SJSA1 (cell line): Measurements from ENCODE around the gene SLCO2B1. TPM values are rescaled to one million over a fixed set of nuclear protein-coding genes. Genes with fewer than 3 reads are reported as not detected.

Experiments used
- DNase-seq, 2 experiments: peaks; one replicate each; pipeline ENCODE4 v3.0.0-alpha.2; 2015 to 2020; ENCODE audit warnings: low spot score in 2 of 2, low read depth in 1 of 2
- H3K27ac ChIP-seq: fragments of 250-450 bp; sonication (Bioruptor Pico); 2 replicates; pipeline ENCODE4 v1.5.1; 2020; ENCODE audit warnings: mild to moderate bottlenecking, moderate library complexity
- H3K27me3 ChIP-seq: fragments of 250-450 bp; sonication (Bioruptor Pico); replicated peaks from 2 replicates; pipeline ENCODE4 v1.5.1; 2020; ENCODE audit warnings: mild to moderate bottlenecking, moderate library complexity
- H3K36me3 ChIP-seq: fragments of 250-450 bp; sonication (Bioruptor Pico); 2 replicates; pipeline ENCODE4 v1.5.1; 2020; ENCODE audit warnings: mild to moderate bottlenecking
- H3K4me1 ChIP-seq: fragments of 250-450 bp; sonication (Bioruptor Pico); replicated peaks from 2 replicates; pipeline ENCODE4 v1.6.1; 2021; ENCODE audit warnings: mild to moderate bottlenecking
- H3K4me3 ChIP-seq: fragments of 250-450 bp; sonication (Bioruptor Pico); 2 replicates; pipeline ENCODE4 v1.5.1; 2020; ENCODE audit warnings: mild to moderate bottlenecking
- H3K9me3 ChIP-seq: fragments of 250-450 bp; sonication (Bioruptor Pico); replicated peaks from 2 replicates; pipeline ENCODE4 v1.5.1; 2020; ENCODE audit warnings: mild to moderate bottlenecking
- total RNA-seq: library from RNA; depleted of rRNA; stranded (reverse); fragments of >200 nt; shearing (Covaris generic); gene quantifications from 2 replicates; pipeline ENCODE4 v1.2.3, GENCODE V29; 2014

SLCO2B1 gene
- total RNA-seq, 1 experiment from 2014 or later = 0.13 TPM

- Histone ChIP-seq H3K4me1 (peaks cover 16% of the 10 kb centered on the region), H3K27me3 (peaks cover 15% of the 10 kb centered on the region), H3K36me3 (no peaks in the 10 kb centered on the region), H3K9me3 (no peaks in the 10 kb centered on the region), H3K4me3 (peak overlapping the region; percentile 31), H3K27ac (no peak overlapping the region)
- peak; percentile 61 for DNase-seq
Observed at GRCh38 chr11:75241036-75241905, 90.4 kb downstream of the SLCO2B1 start.

- Histone ChIP-seq H3K9me3 (no peaks in the 10 kb centered on the region), H3K27ac (no peak overlapping the region), H3K4me3 (peak overlapping the region; percentile 31), H3K4me1 (peaks cover 16% of the 10 kb centered on the region), H3K27me3 (peaks cover 15% of the 10 kb centered on the region), H3K36me3 (no peaks in the 10 kb centered on the region)
- no peak for DNase-seq
Observed at GRCh38 chr11:75241906-75242644, 91.2 kb downstream of the SLCO2B1 start.

GRCh38 chr11:75242722-75243600 lies 92.1 kb downstream of the SLCO2B1 start:
- Histone ChIP-seq H3K9me3 (no peaks in the 10 kb centered on the region), H3K4me3 (no peak overlapping the region), H3K27me3 (peaks cover 15% of the 10 kb centered on the region), H3K27ac (no peak overlapping the region), H3K4me1 (peaks cover 16% of the 10 kb centered on the region), H3K36me3 (no peaks in the 10 kb centered on the region)
- DNase-seq = no peak

DNA sequence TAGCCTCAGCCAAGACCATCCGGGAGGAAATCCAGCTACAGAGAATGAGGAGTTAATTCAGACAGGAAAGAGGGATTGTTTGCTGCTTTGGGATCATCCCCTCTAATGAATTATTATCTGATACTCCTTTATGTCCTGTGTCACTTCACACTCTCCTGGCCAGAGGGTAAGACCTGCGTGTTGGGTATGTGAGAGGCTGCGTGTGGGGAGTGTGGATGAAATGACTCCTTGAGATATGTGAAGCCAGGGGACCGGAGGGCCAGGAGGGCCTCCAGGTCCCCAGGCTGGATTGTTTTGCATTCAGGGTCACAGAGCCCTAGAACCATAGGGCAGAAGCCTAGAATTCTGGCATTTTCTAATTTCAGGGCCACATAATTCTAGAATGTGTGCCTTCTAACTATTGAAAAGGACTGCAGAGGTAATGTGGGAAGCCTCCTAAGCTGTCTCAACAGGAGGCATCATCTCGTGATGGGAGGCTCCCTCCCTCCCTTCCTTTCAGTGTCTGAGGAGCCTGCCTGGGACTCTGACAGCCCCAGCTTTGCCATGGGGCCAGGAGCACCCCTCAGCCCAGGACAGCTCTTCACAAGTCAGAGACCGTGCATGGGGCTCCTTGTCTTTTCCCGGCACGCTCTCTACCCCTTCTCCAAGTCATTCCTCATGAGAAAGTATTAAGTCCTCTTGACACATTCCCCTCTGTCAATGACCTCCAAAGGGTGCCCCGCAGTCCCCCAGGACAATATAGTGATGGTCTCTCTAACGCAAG lies 93.3 kb downstream of the SLCO2B1 start:
- Histone ChIP-seq H3K27ac (no peak overlapping the region), H3K27me3 (peaks cover 15% of the 10 kb centered on the region), H3K4me1 (peaks cover 16% of the 10 kb centered on the region), H3K9me3 (no peaks in the 10 kb centered on the region), H3K4me3 (no peak overlapping the region), H3K36me3 (no peaks in the 10 kb centered on the region)
- DNase-seq = no peak

GRCh38 chr11:75245356-75246005 lies 94.6 kb downstream of the SLCO2B1 start:
- Histone ChIP-seq H3K27ac (no peak overlapping the region), H3K4me3 (no peak overlapping the region), H3K27me3 (peaks cover 11% of the 10 kb centered on the region), H3K4me1 (peaks cover 16% of the 10 kb centered on the region), H3K36me3 (no peaks in the 10 kb centered on the region), H3K9me3 (no peaks in the 10 kb centered on the region)
- DNase-seq = no peak

DNA sequence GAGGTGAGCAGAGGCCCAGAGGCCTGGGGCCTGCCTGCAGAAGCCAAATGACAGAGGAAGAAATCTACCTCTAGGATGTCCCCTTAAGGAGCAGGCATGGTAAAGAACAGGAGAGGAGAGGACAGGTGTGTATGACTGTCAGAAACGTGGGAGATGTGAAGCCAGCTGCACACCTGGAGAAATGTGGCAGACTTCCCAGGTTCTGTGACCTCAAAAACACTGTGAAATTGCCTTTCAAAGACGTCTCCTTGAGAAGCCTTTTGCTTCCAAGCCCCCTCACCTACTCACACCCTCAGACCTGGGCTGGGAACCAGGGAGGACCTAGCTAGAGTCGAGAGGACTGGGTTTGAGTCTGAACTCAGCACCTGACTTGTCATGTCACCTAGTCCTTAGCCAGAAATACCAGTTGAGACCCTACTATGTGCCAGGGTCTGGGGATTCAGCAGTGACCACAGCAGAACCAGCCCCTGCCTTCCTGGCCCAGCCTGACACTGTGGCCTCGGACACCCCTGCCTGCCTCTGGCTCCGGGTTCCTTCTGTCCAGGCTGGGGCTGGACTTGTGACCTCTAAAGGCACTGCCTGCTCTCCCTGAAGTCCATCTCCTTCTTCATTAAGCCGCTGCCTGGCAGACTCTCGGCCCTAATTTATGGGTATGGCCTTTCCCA lies 95.2 kb downstream of the SLCO2B1 start:
- Histone ChIP-seq H3K4me1 (peaks cover 11% of the 10 kb centered on the region), H3K36me3 (no peaks in the 10 kb centered on the region), H3K27me3 (peaks cover 4% of the 10 kb centered on the region; the same call in 1 of the 2 replicates), H3K9me3 (no peaks in the 10 kb centered on the region), H3K4me3 (no peak overlapping the region), H3K27ac (no peak overlapping the region)
- DNase-seq = no peak

DNA sequence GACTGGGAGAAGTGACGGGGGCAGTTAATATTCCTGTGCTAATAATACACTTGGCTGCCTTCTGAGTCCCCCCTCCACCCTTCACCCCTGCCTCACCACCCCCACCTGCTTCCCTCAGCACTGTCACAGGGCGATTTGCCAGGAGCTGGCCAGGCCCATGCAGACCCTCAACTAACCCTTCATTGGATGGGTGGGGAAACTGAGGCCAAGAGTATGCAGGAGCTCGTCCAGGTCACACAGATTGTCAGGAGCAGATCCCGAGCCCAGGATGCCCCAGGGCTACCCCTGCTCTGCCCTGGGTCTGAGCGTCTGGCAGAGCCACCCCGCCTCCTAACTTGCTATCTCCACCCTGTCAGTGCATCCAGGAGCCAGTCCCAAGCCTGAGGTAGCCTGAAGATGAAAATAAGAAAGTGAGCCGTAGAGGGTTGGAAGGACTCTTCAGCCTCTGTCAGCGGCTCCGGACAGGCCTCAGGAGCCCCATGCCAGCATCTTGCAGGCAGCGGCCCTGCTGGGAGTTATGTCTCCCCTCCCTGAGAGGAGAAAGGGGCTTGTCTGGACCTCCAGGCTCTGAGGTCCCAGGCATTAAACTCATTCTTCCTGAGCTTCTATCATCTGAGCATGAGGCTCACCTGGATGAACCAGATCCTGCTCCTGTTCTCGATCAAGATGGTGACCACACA lies 95.9 kb downstream of the SLCO2B1 start:
- Histone ChIP-seq H3K9me3 (no peaks in the 10 kb centered on the region), H3K27me3 (peaks cover 3% of the 10 kb centered on the region; the same call in 1 of the 2 replicates), H3K27ac (no peak overlapping the region), H3K4me1 (peaks cover 5% of the 10 kb centered on the region), H3K4me3 (no peak overlapping the region), H3K36me3 (no peaks in the 10 kb centered on the region)
- DNase-seq = no peak

- DNase-seq = no peak
- Histone ChIP-seq H3K9me3 (no peaks in the 10 kb centered on the region), H3K4me1 (no peaks in the 10 kb centered on the region), H3K27ac (no peak overlapping the region), H3K36me3 (no peaks in the 10 kb centered on the region), H3K4me3 (no peak overlapping the region), H3K27me3 (no peaks in the 10 kb centered on the region)
Observed at GRCh38 chr11:75248924-75249256, 98.0 kb downstream of the SLCO2B1 start.

GRCh38 chr11:75249704-75250103 lies 98.8 kb downstream of the SLCO2B1 start:
- H3K4me1 ChIP-seq = no peaks in the 10 kb centered on the region
- no peak overlapping the region for H3K27ac ChIP-seq
- no peaks in the 10 kb centered on the region for H3K27me3 ChIP-seq
- no peaks in the 10 kb centered on the region for H3K9me3 ChIP-seq
- no peak for DNase-seq
- no peak overlapping the region for H3K4me3 ChIP-seq
- H3K36me3 ChIP-seq = no peaks in the 10 kb centered on the region

GRCh38 chr11:75254326-75254725 lies 103.4 kb downstream of the SLCO2B1 start:
- no peak overlapping the region for H3K4me3 ChIP-seq
- no peaks in the 10 kb centered on the region for H3K9me3 ChIP-seq
- no peaks in the 10 kb centered on the region for H3K4me1 ChIP-seq
- H3K27ac ChIP-seq = no peak overlapping the region
- no peaks in the 10 kb centered on the region for H3K36me3 ChIP-seq
- no peak for DNase-seq
- H3K27me3 ChIP-seq = no peaks in the 10 kb centered on the region
